Activated CD4-positive, alpha-beta T cell treated with anti-CD3 and anti-CD28 coated beads for 48 hours (primary cell): Measurements from ENCODE around the gene GPR75.

Experiments
- DNase-seq: peaks from one replicate; pipeline ENCODE4 v3.0.0-alpha.2; 2020

Gene GPR75

DNA sequence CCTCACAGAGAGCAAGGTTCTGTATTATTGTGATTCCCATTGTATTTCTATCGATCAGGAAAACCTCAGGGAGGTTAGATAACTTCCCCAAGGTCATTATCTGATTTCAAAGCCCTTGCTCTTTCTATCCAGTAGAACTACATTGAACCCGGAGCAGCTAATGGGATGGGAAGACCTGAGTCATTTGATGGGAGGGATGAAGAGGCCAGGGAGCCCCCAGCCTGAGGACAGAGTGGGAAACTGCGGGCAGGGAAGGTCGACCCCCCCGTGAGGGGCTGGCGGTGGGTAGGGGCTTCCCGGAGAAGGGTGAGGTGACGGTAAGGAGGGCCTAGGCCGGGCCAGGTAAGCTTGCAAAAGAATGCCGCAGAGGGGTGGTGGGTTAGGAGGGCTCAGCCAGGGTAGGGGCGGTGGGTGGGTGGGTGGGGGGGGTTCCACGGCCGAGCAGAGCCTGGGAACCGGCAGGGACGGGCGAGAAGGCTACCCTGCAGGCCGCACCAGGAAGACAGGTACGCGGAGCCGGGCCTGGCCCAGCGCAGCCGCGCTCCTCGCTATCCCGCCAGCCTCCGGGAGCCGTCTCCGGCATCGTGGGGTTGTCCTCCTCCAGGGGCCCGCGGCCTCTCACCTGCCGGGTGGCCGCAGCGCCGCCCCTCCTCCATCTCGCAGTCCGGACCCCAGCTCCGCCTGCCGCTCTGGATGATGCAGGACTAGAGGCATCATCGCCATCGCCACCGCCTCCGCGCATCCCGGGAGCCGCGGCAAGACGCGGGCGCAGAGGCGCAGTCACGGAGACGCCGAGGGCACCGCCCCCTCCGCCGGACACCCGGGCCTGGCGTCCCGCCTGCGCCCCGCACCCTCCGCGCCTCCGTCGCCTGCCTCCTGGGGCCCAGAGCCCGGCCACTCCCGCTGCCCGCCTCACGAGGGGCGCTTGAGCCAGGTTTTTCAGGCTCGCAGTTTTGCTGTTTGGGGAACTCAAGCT lies at the start of gene GPR75:
TSS of gene GPR75 (minus strand) at position 762 of the 976 bp plus-strand sequence. CDS start 5,211 bp downstream, outside the sequence.
- no peak for DNase-seq

DNA sequence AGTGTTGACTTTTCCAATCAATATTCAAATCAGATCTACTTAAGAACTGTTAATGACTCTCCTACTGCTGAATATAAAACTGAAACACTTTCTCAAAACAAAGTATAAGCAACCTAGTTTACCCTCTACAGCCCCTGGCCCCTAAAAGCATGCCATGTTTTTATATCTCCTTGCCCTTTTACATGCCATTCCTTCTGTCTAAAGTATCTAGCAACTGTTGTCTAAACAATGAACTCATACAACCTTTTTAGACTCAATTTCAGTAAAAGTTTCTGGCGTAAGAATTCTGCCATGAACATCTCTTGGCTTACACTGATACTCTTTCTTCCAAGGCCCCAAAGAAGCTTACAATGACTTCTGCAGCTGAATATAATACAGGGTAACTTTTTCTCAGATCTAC lies 47.8 kb upstream of the GPR75 start:
- no peak for DNase-seq

DNA sequence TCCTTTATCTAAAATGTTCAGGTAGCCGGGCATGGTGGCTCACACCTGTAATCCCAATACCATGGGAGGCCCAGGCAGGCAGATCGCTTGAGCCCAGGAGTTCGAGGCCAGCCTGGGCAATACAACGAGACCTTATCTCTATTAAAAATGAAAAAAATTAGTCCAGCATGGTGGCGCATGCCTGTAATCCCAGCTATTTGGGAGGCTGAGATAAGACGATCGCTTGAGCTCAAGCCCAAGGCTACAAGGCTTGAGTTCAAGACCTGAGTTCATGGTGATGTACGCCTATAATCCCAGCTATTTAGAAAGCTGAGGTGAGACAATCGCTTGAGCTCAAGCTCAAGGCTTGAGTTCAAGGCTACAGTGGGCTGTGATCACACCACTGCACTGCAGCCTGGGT lies 45.6 kb upstream of the GPR75 start:
- DNase-seq: no peak

DNA sequence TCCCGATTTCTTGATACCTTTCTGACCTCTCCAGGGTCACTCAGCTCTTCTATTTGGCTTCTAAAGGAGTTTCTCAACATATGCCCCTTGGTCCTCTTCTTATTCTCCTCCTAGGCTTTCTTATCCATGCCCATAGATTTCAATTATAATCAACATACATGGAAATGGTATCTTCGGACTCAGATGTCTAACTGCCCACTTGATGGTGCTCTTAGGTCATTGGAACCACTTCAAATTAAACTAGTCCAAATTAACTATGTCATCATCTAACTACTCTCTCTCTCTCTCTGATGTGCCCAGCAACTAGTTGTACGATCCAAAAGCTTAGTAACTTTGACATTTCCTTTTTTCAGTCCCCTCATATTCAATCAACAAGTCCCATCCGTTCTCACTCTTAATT lies 43.2 kb upstream of the GPR75 start:
- no peak for DNase-seq

DNA sequence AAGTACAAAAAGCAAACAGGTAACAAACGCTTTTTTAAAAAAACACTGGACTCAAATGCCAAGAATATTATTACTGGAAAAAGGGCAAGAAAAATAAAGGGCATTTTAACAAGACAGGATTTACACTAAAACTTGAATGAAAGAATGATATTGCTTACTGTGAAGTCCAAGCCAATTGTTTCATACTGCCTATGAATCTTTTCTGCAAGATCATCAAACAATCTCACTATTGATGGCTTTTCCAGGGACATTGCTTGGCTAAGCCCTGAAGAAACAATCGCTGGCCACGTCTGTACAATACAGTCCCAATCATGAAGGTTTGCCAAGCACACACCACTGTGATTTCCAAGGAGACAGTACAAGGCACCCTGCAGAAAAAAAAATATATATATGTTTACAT lies 41.4 kb upstream of the GPR75 start:
- DNase-seq: no peak

DNA sequence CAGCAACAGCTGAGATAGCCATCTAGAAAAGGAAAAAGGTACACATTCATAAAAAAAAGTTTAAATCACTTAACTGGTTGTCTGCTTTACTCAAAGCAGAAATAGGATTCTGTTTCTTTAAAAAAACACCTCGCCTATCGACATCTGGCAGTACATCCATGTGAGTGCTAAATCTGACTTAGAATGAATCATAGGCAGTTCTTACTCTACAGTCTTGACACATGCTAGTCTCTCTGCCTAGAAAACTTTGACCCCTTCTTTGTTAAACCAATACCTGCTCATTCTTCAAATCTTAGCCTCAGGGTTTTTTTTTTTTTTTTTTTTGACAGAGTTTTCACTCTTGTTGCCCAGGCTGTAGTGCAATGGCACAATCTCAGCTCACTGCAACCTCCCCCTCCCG lies 37.1 kb upstream of the GPR75 start:
- no peak for DNase-seq

DNA sequence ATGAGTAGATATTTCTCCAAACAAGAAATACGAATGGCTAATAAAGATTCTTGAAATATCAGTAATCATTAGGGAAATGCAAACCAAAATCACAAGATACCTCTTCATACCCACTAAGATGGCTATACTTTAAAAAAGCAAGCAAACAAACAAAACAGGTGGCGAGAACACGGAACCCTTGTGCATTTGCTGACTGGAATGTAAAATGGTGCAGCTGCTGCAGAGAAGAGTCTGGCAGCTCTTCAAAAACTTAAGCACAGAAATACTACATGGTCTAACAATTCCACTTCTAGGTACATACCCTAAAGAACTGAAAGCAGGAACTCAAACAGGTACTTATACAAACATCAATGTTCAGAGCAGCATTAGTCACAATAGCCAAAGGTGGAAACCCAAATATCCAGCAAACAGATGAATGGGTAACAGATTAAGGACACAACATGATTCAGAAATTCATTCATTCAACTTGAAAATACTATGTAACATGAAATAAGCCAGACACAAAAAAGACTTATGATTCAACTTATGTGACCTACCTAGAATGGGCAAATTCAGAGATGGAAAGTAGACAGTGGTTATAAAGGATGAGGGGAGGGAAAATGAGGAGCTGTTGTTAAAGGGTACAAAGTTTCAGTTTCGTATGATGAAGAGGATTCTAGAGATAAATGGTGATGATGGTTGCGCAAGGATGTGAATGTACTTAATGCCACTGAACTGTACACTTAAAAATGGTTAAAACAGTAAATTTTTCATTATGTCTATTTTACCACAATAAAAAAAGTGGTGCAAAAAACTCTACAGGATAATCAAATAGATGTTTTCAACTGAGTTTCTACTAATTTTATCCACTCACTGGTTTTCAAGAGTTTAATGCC lies 26.9 kb upstream of the GPR75 start:
- no peak for DNase-seq

DNA sequence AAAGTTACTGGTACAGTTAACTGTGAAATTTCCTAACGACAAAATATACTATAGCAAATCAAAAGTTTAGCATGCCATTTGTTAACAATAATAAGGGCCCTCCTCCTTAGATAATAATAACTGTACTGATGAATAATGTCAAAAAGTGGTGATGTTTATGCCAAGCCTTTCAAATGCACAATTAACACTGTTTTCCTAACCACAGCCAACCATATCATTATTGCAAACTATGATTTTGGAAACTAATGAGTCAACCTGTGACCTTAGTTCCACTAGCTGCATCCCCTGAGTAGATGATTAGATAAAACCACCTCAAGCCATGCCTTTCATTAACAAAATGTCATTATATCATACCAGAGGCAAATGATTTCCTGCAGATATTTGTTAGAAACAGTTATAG lies 25.1 kb upstream of the GPR75 start:
- DNase-seq: no peak

DNA sequence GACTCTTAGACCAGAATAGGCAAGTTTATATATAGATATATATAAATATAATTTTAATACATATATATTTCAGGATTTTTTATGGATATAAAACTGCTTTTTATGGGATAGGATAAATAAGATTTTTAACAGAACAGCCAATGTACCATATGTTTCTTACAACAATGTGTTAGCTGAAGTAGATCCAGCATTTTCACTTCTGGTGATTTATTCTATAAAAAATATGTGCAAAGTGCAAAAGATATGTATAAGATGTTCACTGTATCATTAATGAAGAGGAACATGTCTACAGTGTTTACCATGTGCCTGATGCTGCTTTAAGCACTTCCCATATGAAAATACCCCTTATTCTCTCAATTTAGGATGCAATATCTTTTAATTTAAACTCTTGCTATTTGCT lies 22.2 kb upstream of the GPR75 start:
- no peak for DNase-seq

DNA sequence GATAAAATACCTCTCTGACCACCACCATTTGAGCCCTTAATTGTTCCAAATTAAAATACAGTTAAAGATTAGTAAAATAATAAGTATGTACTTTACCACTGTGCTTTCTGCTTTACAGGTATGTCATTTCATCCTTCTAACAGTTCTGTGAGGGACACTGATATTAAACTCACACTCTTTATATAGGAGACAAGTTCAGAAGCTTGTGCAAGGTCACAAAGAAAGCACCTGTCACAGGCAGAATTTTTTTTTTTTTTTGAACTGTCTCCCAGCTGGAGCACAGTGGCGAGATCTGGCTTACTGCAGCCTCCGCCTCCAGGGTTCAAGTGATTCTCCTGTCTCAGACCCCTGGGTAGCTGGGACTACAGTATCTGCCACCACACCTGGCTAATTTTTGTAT lies 21.6 kb upstream of the GPR75 start:
- DNase-seq: no peak

DNA sequence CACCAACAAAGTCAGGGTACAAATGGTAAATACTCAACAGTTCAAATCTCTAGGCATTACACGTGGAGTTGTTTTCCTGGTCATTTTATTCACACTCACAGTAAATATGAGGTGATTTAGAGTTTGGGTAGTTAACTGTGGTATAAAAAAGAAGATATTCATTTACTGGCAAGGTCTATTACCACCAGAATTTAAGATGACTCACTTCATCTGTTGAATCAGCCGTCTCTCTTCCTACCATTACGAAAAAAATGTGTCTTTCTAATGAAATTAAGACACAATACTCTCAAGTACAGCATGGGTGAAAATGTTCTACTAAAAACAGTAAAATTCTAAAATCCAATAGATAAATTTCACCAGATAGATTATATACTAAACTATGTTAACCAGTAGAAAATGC lies 21.0 kb upstream of the GPR75 start:
- DNase-seq: no peak

DNA sequence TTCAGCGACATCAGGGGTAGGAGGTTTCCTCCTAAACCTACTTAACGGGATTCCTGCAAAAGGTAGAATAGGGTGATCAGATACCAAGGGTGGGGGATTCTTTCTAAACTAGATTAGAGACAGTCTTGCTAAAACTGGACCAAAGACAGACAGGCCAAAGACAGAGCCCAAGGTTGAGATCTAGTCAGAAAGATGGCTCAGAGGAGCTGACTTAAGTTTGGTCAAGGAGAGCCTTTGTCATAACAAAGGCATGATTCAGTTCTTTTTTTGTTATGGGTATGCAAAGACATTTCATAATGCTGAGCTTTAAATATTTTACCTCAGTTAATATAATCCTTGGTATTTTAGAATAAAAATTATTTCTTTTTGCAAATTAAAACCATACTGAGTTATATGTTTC lies 17.8 kb upstream of the GPR75 start:
- DNase-seq: no peak

DNA sequence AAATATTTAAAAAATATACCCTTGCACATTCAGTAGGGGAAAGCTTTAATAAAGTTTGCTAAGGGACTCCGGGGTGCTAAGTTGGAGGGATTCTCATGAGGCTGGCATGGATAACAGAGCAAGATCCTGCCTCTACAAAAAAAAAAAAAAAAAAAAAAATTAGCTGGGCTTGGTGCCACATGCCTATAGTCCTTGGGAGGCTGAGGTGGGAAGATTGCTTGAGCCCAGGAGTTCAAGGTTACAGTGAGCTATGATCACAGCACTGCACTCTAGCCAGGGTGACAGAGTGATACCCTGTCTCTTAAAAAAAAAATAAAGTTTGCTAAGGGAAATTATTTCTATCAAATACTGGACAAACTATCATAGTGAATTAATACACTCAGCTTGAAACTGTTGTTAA lies 17.3 kb upstream of the GPR75 start:
- DNase-seq: no peak

DNA sequence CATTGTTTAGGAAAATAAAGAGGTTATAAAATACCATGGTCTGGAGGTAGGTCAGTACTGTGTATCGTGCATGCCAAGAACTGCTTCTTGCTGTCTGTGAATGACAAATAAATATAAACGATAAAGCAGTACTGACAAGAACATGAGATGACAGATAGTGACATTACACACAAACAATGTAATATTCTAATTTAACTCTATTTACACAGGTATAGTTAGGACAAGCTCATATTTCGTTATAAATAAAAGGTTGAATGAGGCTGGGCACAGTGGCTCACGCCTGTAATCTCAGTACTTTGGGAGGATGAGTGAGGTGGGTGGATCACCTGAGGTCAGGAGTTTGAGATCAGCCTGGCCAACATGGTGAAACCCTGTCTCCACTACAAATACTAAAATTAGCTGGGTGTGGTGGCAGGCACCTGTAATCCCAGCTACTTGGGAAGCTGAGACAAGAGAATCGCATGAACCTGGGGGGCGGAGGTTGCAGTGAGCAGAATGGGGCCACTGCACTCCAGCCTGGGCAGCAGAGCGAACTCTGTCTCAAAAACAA lies 14.7 kb upstream of the GPR75 start:
- no peak for DNase-seq

DNA sequence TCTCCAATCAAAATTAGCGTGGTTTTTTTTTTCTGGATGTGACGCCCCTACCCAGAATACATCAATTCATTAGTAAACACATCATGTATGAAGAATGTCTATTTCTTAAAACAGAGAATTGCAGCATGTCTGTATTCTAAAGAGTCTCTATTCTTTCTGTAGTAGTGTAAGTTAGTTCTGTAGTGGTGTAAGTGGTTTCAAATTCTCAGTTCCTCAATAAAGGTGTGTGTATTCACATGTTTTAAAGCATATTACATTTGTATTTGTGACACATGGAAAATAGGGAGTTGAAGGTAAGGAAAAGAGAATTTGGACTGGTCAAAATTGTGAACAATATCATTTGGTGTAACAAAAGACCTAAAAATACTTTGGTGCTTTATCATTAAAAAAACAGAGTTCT lies 8.0 kb upstream of the GPR75 start:
- no peak for DNase-seq

DNA sequence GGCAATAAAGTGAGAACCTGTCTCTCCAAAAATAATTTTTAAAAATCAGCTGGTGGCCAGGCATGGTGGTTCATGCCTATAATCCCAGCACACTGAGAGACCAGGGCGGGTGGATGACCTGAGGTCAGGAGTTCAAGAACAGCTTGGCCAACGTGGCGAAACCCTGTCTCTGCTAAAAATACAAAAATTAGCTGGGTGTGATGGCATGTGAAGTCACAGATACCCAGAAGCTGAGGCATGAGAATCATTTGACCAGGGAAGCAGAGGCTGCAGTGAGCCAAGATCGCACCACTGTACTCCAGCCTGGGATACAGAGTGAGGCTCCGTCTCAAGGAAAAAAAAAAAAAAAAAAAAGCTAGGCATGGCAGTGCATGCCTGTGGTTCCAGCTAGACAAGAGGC lies 7.4 kb upstream of the GPR75 start:
- no peak for DNase-seq

DNA sequence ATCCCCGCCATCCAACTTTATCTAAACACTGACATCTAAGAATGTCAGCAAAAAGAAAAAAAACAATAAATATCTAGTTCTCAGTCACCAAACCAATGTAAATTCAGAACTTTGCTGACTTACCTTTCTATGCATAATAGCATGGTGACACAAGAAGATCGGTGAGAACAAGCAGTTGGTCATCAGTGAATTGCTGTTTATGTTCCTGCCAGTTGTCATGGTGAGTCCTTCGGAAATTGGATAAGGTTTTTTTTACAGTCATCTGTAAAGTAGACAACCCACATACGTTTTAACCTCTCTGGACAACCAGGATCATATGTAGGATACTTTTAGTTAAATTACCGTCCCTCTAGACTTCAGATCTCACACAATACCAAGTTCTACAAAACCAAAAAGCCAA lies 6.2 kb upstream of the GPR75 start:
- no peak for DNase-seq

DNA sequence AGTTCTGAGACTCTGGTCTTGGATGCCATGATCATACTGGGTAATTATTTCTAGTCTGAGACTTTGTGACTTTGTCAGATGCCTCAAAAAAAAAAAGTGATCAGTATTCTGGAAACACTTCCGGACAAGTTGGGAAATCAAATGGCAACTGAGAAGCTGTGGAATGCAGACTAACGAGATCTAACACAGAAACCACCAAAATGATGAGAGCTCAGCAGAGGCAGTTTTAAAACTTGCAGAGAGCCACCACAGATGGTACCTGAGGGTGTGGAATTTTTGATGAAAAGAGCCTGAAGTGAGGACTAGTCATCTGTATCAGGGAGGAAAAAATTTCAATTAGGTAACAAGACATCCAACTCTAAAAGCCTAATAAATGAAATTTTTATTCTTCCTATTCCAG lies 5.5 kb upstream of the GPR75 start:
- no peak for DNase-seq

DNA sequence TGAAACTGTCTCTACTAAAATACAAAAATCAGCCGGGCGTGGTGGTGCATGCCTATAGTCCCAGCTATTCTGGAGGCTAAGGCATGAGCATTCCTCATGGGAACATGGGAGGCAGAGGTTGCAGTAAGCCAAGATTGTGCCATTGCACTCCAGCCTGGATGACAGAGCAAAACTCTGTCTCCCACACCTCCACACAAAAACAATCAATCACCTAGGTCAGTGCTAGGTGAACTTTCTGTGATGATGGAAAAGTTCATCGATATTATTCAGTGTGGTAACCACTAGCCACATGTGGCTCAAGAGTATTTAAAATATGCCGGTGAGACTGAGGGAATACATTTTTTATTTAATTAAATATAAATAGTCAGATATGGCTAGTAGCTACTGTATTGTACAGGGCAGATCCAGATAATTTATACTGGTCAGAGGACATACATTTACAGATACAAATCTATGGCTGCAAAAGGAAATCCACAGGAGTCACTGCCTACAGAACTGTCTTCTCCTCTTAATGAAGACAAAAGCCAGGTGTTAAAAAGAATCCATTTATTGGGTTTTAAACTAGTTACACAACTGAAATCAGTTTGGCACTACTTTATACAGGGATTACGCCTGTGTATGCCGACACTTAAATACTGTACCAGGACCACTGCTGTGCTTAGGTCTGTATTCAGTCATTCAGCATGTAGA lies 3.9 kb upstream of the GPR75 start:
- DNase-seq: no peak

DNA sequence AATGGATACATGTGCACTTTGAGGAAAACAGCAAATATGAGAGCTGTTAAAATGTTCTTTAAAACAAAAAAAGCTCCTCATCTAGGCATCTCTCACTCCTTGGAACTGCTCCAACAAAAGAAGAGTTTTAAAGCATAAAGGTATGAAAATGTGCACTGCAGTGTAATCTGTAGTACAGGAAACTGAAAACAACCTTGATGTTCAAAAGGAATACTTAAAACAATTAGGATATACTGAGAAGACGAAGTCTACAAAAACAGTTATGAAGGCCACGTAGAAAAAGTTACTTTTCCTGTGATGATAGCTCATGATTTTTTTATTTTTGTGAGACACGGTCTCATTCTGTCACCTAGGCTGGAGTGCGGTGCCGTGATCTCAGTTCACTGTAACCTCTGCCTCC lies 2.1 kb upstream of the GPR75 start:
- no peak for DNase-seq

DNA sequence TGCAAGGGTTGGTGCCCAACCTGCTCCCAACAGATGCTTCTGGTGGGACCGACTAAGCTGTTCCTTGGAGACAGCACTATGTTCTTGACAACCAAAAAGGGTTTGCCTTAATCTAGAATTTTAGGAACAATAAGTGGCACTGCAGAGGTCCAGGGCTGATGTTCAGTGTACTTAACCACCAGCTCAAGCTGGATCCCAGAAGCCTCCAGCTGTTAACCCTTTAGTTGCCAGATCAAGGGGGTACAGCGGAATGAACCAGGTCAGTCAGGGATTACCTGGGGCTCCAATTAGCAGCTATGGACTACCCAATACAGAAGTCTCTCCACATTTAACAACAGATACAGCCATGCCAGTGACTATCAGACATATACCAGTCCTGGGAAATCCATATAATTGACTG lies 3.5 kb downstream of the GPR75 start:
- DNase-seq: no peak

DNA sequence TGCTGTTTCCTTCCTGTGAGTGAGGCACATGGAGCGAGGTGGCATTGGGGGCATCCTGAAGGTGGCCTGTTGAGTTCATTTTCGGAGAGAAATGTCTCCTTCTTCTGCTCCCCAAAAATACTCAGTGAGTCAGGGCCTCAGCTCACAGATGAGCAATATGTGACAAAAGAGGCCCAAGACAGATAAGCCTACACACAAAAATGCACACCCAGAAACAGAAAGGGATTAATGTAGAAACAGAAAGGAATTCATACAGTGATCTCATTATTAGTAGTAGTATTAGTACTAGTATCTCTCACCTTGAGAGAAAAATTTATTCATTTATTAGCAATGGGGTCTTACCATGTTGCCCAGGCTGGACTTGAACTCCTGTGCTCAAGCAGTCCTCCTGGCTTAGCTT lies 5.1 kb downstream of the GPR75 start:
- DNase-seq: no peak

DNA sequence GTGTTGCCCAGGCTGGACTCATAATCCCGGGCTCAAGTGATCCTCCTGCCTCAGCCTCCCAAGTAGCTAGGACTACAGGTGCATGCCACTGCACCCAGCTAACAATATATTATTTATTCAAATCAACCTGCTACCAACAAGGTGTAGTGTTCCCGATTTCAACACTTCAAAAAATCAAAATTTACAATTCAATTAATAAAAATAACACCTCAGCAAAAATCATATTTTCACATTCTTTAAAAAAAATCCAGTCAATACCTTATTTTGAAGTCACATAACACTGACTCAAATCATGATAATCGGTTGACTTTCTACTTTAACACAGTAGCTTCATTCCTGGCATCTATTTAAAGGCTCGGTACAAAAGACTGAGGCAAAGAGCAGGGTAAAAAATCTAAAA lies 7.2 kb downstream of the GPR75 start:
- DNase-seq: no peak
